Breast epithelium (tissue), 4 donors: ENCODE data around the gene TPT1. TPM values are rescaled to one million over a fixed set of nuclear protein-coding genes. Genes with fewer than 3 reads are reported as not detected.

Source experiments
- DNase-seq, 2 donors: peaks; one replicate each; pipeline ENCODE4 v3.0.0-alpha.2; 2019; ENCODE audit warnings: low spot score in 2 of 2
- H3K27ac ChIP-seq, 2 donors: fragments of 200-600 bp; sonication (generic) in 1 of 2; one replicate each; pipeline ENCODE4 v1.5.1; 2016 to 2019; ENCODE audit warnings: mild to moderate bottlenecking in 1 of 2
- H3K27me3 ChIP-seq, 2 donors: fragments of 200-600 bp; sonication (generic) in 1 of 2; one replicate each; pipeline versions ENCODE4 v1.5.1 to v1.6.0; 2017 to 2019; ENCODE audit warnings: control low read depth in 1 of 2, mild to moderate bottlenecking in 1 of 2
- H3K36me3 ChIP-seq: fragments of 200-600 bp; one replicate; pipeline ENCODE4 v1.5.1; 2019
- H3K4me1 ChIP-seq, 2 donors: fragments of 200-600 bp; sonication (generic); one replicate each; pipeline ENCODE4 v1.5.1; 2016 to 2019; ENCODE audit warnings: control low read depth in 1 of 2
- H3K4me3 ChIP-seq, 3 donors: fragments of 200-600 bp; sonication (generic); 1 replicate in 2 of 3; 2 replicates in 1 of 3; pipeline ENCODE4 v1.5.1; 2016 to 2019; ENCODE audit warnings: mild to moderate bottlenecking in 3 of 3, moderate library complexity in 2 of 3
- H3K9me3 ChIP-seq, 2 donors: fragments of 200-600 bp; sonication (generic) in 1 of 2; one replicate each; pipeline ENCODE4 v1.5.1; 2016 to 2019; ENCODE audit warnings: control low read depth in 1 of 2
- POLR2A ChIP-seq: fragments of 450-650 bp; IDR thresholded peaks from one replicate; pipeline ENCODE4 v1.6.1; 2016; ENCODE audit warnings: antibody characterized with exemption, mild to moderate bottlenecking, moderate library complexity
- POLR2AphosphoS5 ChIP-seq, 3 donors: sonication (generic); formaldehyde crosslinking; IDR thresholded peaks; one replicate each; pipeline ENCODE4 v1.6.1; 2017; ENCODE audit warnings: antibody characterized with exemption in 3 of 3
- intact Hi-C: fragments of 100-400 bp; cut with DNase I; formaldehyde crosslinking; loops from one replicate; pipeline ENCODE4 v1.15.1; 2023; ENCODE audit warnings: low total_unique reads
- total RNA-seq, 3 donors: library from RNA; depleted of rRNA; stranded (reverse); fragments of >200 nt; gene quantifications; one replicate each; pipeline ENCODE4 v1.1.0, GENCODE V29; 2016
- TF ChIP-seq, protein P1 (sequence below), 3 donors: fragments of 450-650 bp; IDR thresholded peaks; one replicate each; pipeline ENCODE4 v1.5.1; 2016 to 2017; ENCODE audit warnings: antibody characterized with exemption in 3 of 3, mild to moderate bottlenecking in 3 of 3, moderate library complexity in 3 of 3

The TPT1 gene
- total RNA-seq, 3 donors from 2014 or later = 3,213 to 3,932 (median 3,461) TPM

DNA sequence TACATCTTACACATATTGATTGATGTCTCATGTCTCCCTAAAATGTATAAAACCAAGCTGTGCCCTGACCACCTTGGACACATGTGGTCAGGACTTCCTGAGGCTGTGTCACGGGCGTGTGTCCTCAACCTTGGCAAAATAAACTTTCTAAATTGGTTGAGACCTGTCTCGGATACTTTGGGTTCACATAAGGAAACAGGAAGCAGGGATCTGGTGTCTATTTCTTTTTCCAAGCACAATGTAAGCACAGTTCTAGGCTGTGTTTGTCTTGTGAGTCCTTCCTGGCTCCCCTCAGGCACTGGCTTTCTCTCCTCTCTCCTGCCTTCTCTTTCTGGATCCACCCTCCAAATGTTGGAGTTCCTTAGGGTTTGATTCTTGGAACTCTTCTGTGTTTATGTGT is 27.6 kb upstream of the TPT1 start:
- DNase-seq = no peak
- H3K36me3 ChIP-seq = no peaks in the 10 kb centered on the region
- TF ChIP-seq, protein P1, sequence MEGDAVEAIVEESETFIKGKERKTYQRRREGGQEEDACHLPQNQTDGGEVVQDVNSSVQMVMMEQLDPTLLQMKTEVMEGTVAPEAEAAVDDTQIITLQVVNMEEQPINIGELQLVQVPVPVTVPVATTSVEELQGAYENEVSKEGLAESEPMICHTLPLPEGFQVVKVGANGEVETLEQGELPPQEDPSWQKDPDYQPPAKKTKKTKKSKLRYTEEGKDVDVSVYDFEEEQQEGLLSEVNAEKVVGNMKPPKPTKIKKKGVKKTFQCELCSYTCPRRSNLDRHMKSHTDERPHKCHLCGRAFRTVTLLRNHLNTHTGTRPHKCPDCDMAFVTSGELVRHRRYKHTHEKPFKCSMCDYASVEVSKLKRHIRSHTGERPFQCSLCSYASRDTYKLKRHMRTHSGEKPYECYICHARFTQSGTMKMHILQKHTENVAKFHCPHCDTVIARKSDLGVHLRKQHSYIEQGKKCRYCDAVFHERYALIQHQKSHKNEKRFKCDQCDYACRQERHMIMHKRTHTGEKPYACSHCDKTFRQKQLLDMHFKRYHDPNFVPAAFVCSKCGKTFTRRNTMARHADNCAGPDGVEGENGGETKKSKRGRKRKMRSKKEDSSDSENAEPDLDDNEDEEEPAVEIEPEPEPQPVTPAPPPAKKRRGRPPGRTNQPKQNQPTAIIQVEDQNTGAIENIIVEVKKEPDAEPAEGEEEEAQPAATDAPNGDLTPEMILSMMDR (IDR thresholded peaks at IDR 0.05) = no peak
- no peak for TF ChIP-seq POLR2AphosphoS5 (IDR thresholded peaks at IDR 0.05)
- TF ChIP-seq POLR2A = no peak
- H3K9me3 ChIP-seq = no peaks in the 10 kb centered on the region
- peak overlapping the region; percentile 62 to 73 for H3K27ac ChIP-seq
- no peaks in the 10 kb centered on the region for H3K4me1 ChIP-seq
- intact Hi-C loops = no loop called here
- no peaks in the 10 kb centered on the region for H3K27me3 ChIP-seq
- no peak overlapping the region for H3K4me3 ChIP-seq

DNA sequence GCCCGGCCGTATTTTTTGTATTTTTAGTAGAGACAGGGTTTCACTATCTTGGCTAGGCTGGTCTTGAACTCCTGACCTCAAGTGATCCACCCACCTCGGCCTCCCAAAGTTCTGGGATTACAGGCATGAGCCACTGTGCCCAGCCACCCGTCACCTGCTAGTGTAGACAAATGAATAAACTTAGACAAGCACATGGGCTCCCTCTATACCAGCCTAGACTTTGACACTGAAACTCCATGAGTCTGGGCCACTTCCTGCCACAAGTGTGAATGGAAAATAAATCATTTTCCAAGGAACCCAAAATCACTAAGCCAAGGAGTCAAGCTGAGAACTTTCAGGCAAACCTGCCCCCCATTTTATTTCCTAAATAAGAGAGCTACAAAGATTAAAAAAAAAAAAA is 27.0 kb upstream of the TPT1 start:
- TF ChIP-seq, protein P1 (IDR thresholded peaks at IDR 0.05) = no peak
- TF ChIP-seq POLR2A (no peak), POLR2AphosphoS5 (IDR thresholded peaks at IDR 0.05) (no peak)
- intact Hi-C loops = no loop called here
- DNase-seq = no peak
- H3K4me1 ChIP-seq = no peaks in the 10 kb centered on the region
- H3K27ac ChIP-seq = peak overlapping the region; percentile 20 to 73
- no peaks in the 10 kb centered on the region for H3K27me3 ChIP-seq
- no peak overlapping the region for H3K4me3 ChIP-seq
- H3K36me3 ChIP-seq = no peaks in the 10 kb centered on the region
- no peaks in the 10 kb centered on the region for H3K9me3 ChIP-seq

DNA sequence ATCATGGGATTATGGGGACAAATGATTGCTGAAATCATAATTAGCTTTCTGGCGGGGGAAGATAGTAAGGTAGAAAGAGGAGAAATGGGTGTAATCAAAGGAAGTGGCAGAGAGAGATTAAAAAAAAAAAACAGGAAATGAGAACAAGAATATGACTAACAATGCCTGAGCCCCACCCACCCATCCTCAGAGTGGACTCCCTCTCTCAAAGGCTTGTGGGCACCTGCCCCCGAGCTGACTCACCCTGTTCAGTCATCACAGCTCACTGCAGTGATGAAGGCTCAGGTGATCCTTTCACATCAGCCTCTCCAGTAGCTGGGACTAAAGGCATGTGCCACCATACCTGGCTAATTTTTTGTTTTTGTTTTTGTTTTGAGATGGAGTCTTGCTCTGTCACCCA is 26.4 kb upstream of the TPT1 start:
- TF ChIP-seq POLR2AphosphoS5 (IDR thresholded peaks at IDR 0.05) (no peak), POLR2A (no peak)
- TF ChIP-seq, protein P1 (IDR thresholded peaks at IDR 0.05) = no peak
- H3K36me3 ChIP-seq = no peaks in the 10 kb centered on the region
- no peaks in the 10 kb centered on the region for H3K27me3 ChIP-seq
- DNase-seq = peak in 1 of 2 donors; percentile 63
- intact Hi-C loops = no loop called here
- H3K4me1 ChIP-seq = no peaks in the 10 kb centered on the region
- H3K9me3 ChIP-seq = no peaks in the 10 kb centered on the region
- no peak overlapping the region for H3K4me3 ChIP-seq
- peak overlapping the region in 1 of 2 donors; percentile 73 for H3K27ac ChIP-seq

DNA sequence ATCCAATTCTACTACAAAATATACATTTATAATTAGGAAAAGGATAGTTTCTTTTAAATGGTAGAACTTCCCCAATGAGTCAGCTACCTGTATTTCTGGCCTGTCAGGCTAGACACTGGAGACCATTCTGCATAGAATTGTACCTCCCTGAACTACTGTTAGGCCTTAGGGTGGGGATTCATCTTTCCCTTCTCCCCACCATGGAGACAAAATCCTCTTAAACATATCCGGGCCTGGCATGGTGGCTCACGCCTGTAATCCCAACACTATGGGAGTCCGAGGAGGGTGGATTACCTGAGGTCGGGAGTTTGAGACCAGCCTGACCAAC is 24.5 kb upstream of the TPT1 start:
- H3K27me3 ChIP-seq = no peaks in the 10 kb centered on the region
- TF ChIP-seq POLR2AphosphoS5 (IDR thresholded peaks at IDR 0.05) (no peak), POLR2A (no peak)
- TF ChIP-seq, protein P1 (IDR thresholded peaks at IDR 0.05) = no peak
- H3K36me3 ChIP-seq = no peaks in the 10 kb centered on the region
- H3K9me3 ChIP-seq = no peaks in the 10 kb centered on the region
- no peak overlapping the region for H3K27ac ChIP-seq
- H3K4me1 ChIP-seq = no peaks in the 10 kb centered on the region
- intact Hi-C loops = no loop called here
- no peak overlapping the region for H3K4me3 ChIP-seq
- no peak for DNase-seq

DNA sequence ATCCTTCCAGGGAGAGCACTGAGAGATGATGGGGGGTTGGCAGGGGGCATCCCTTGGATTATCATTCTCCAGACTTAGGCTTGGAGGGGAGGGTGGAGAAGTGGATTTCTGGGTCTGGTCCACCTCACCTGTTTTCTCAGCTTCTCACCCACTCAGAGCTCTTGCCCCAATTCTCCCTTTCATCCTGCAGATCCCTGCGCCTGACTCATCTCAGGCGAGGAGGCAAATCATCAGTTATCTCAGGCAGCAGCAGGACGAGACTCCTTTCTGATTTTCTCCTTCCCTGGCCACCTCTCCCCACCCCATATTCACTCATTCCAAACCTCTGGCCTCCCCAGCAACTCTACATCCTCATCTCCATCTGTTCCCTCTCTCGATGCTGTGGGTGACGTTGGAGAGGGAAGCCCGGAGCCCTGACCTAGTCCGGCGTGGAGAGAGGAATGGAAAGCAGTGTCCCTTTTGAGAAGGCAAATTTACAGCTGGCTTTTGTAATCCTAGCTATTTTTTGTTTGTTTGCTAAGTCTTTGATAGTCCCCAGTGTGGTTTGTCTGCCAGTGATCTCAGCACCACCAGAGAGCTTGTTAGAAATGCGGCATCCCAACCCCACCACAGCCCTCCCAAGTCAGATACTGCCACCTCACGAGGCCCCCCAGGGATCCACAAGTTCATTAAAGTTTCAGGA is 24.0 kb upstream of the TPT1 start:
- no peak for DNase-seq
- H3K27ac ChIP-seq = no peak overlapping the region
- H3K4me3 ChIP-seq = no peak overlapping the region
- H3K4me1 ChIP-seq = no peaks in the 10 kb centered on the region
- no peaks in the 10 kb centered on the region for H3K9me3 ChIP-seq
- TF ChIP-seq POLR2A (no peak), POLR2AphosphoS5 (IDR thresholded peaks at IDR 0.05) (no peak)
- TF ChIP-seq, protein P1 (IDR thresholded peaks at IDR 0.05) = no peak
- intact Hi-C loops = no loop called here
- no peaks in the 10 kb centered on the region for H3K27me3 ChIP-seq
- no peaks in the 10 kb centered on the region for H3K36me3 ChIP-seq
